IMR-90 (cell line): Measurements from ENCODE around the gene HIVEP3.

Source experiments
- BHLHE40 ChIP-seq: fragments of 150-350 bp; IDR thresholded peaks from 2 replicates; pipeline ENCODE4 v1.6.1; 2016; ENCODE audit warnings: mild to moderate bottlenecking, low read depth, low read length
- CEBPB ChIP-seq: IDR thresholded peaks from 2 replicates; pipeline ENCODE4 v1.6.1; 2012; ENCODE audit warnings: low read depth, low read length, improper control_type of control experiment
- CHD1 ChIP-seq: IDR thresholded peaks from 2 replicates; pipeline ENCODE4 v1.6.1; 2012; ENCODE audit warnings: low read depth, low read length, improper control_type of control experiment
- CTCF ChIP-seq: conservative IDR thresholded peaks from 2 replicates; pipeline ENCODE4 v1.5.1; 2012; ENCODE audit warnings: mild to moderate bottlenecking, low read depth, low read length, improper control_type of control experiment
- ELK1 ChIP-seq: fragments of 150-350 bp; IDR thresholded peaks from 2 replicates; pipeline ENCODE4 v1.6.1; 2016; ENCODE audit warnings: low read depth, mild to moderate bottlenecking, low read length, moderate library complexity, borderline replicate concordance
- FOS ChIP-seq: fragments of 150-350 bp; IDR thresholded peaks from 2 replicates; pipeline ENCODE4 v1.6.1; 2016; ENCODE audit warnings: low read depth, low read length
- MAFK ChIP-seq: IDR thresholded peaks from 2 replicates; pipeline ENCODE4 v1.6.1; 2012; ENCODE audit warnings: low read depth, low read length, improper control_type of control experiment
- MXI1 ChIP-seq: IDR thresholded peaks from 2 replicates; pipeline ENCODE4 v1.6.1; 2012; ENCODE audit warnings: low read depth, mild to moderate bottlenecking, low read length, moderate library complexity, borderline replicate concordance
- NFE2L2 ChIP-seq: fragments of 150-350 bp; IDR thresholded peaks from 2 replicates; pipeline ENCODE4 v1.6.1; 2016; ENCODE audit warnings: low read depth, mild to moderate bottlenecking, low read length
- POLR2A ChIP-seq: IDR thresholded peaks from 2 replicates; pipeline ENCODE4 v1.6.1; 2012; ENCODE audit warnings: mild to moderate bottlenecking, low read depth, low read length
- RAD21 ChIP-seq: IDR thresholded peaks from 2 replicates; pipeline ENCODE4 v1.6.1; 2012; ENCODE audit warnings: low read length, improper control_type of control experiment
- RCOR1 ChIP-seq: IDR thresholded peaks from 2 replicates; pipeline ENCODE4 v1.6.1; 2012; ENCODE audit warnings: mild to moderate bottlenecking, low read length, improper control_type of control experiment; ENCODE audit not compliant: insufficient replicate concordance
- SMC3 ChIP-seq: fragments of 150-350 bp; IDR thresholded peaks from 2 replicates; pipeline ENCODE4 v1.6.1; 2016; ENCODE audit warnings: low read depth, mild to moderate bottlenecking, antibody characterized with exemption, low read length, moderate library complexity
- USF2 ChIP-seq: fragments of 150-350 bp; IDR thresholded peaks from 2 replicates; pipeline ENCODE4 v1.6.1; 2017; ENCODE audit warnings: mild to moderate bottlenecking, antibody characterized with exemption, low read length, low read depth

- no peak for TF ChIP-seq CEBPB
- no peak for TF ChIP-seq CTCF
- TF ChIP-seq MXI1, result no peak
- no peak for TF ChIP-seq MAFK
- no peak for TF ChIP-seq ELK1
- TF ChIP-seq POLR2A, result no peak
- TF ChIP-seq USF2, result no peak
- no peak for TF ChIP-seq NFE2L2
- no peak for TF ChIP-seq RAD21
- TF ChIP-seq SMC3, result no peak
- no peak for TF ChIP-seq FOS
- no peak for TF ChIP-seq RCOR1
- no peak for TF ChIP-seq CHD1
- no peak for TF ChIP-seq BHLHE40
Measured at GRCh38 chr1:41467673-41468072, 451.0 kb downstream of the HIVEP3 start.
